ENCODE results near the gene OR5H15.

- no peak for TF ChIP-seq CTCF (IDR thresholded peaks at IDR 0.05; ENCODE audit: insufficient read depth, low read depth, low read length)
- TF ChIP-seq EZH2 (IDR thresholded peaks at IDR 0.05; ENCODE audit: insufficient read depth, low read length) = no peak
Measured at GRCh38 chr3:98199020-98199419, 32.5 kb downstream of the OR5H15 start.

Measured in astrocyte (in vitro differentiated cells and primary cell).